Measurements from ENCODE around the gene PPM1N.

Gene PPM1N

GRCh38 chr19:45492137-45492626 is 6.1 kb upstream of the PPM1N start:
- no peak for DNase-seq (ENCODE audit: low read depth, low spot score)

DNA sequence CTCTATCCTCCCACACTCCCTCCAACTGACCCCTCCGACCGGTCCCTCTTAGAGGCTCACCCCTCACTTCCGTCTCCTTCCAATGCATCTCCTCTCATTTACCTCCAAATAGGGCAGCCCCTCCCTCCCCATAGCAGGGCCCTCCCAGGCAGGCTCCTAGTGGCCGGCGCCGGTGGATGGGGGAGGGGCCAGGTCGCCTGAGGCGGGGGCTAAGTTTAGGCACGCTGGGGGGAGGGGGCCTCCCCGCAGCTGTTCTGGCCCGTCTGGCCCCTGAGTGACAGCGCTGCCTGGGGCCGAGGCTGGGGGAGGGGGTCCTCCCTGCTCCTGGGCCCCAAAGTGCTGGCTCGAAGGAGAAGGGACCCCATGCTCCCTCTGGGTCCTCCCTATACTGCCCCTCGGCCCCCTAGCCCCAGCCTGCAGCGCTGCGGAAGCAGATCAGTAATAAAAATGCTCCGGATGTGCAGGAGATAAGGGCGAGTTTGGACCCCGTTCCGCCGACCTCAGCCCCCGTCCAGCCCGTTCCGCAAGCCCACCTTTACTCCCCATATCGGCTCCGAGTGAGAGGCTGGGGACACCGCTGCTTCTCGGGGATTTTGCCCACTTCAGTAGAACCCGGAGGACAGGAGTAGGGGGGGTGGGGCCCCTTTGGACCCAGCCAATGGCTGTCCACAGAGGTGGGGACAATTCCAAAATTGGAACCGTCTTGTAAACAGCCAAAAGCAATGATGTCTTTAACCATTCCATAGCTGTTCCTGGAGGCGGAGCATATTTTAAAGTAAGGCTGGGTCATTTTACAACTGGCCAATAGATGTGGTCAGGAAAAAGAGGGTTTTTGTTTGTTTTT is 5.4 kb upstream of the PPM1N start:
- no peak for DNase-seq (ENCODE audit: low read depth, low spot score)

DNA sequence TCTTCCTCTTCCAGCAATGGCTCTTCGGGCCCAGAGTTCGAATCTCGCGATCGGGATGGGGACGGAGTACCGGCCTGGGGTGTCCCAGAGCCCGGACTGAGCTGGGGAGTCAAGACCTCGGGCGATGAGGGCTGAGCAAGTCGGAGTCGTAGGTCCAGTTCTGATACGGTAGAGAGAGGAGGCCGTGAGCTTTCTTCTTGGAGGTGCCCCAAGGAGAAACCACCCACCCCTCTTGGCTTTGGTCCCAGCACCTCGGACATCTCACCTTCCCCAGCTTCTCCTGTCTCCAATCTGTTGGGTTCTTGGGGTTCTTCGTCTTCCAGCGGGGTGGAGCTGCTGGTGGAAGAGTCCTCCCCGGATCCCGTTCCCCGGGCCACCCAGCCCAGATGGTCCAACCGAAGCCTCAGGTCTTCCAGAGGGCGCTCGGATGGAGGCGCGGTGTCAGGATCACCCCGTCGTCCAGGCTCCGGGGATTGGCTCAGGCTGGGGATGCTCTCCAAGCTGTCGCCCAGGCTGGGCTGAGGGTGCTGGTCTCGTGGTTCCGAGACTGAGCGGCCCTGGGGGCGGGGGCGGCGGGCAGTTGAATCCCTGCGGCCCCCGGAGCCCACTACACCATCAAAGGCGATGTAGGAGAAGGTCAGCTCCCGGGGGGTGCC is 3.9 kb upstream of the PPM1N start:
- no peak for DNase-seq (ENCODE audit: low read depth, low spot score)

DNA sequence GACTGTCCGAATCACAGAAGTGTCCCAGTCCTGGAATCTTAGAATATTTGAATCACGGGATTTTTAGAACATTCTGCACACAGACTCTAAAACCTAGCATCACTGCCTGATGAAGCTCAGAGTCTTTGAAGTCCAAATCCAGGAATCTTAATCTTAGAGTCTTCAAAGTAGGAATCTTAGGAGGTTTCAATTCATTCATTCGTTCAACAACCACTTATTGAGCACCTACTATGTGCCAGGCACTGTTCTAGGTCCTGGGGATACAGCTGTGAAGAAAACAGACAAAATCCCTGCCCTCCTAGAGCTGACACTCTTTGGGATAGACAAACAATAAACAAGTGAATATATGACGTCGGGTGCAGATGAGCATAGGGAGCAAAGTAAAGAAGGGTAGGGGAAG is 3.1 kb upstream of the PPM1N start:
- no peak for DNase-seq (ENCODE audit: low read depth, low spot score)

- no peak for DNase-seq (ENCODE audit: low read depth, low spot score)
Measured at GRCh38 chr19:45496349-45496953, 1.8 kb upstream of the PPM1N start.

GRCh38 chr19:45497791-45498190 is 452 bp upstream of the PPM1N start:
- DNase-seq (ENCODE audit: low read depth, low spot score): no peak

DNA sequence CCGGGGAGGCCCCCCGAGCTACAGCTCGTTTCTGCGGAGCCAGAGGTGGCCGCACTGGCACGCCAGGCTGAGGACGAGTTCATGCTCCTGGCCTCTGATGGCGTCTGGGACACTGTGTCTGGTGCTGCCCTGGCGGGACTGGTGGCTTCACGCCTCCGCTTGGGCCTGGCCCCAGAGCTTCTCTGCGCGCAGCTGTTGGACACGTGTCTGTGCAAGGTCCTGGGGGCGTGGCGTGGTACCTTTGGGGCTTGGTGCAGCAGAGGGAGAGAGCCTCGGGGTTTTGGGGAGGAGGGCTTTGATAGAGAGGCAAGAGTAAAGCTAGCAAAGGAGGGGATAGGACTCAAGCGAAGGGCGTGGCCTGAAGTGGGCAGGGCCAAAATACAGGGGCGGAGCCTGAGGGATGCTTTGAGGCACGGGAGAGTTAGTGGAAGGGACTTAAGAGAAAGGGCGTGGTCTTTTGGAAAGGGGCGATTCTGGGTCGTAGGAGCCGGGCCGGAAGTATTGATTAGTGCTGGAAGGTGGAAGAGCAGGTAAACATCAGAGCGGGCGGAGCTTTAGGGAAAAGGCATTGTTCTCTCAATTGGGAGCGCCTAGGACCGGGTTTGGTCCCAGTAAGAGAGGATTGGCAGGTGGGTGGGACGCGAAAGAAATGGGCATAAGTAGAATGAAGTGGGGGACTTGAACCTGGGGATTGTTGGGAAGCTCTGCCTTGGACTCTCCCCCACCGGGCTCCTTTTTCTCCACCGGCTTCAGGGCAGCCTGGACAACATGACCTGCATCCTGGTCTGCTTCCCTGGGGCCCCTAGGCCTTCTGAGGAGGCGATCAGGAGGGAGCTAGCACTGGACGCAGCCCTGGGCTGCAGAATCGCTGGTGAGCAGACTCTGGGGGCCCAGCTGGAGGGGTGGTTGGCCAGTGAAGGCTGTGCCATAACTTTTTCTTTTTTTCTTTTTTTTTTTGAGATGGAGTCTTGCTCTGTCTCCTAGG is 1.2 kb downstream of the PPM1N start:
- no peak for DNase-seq (ENCODE audit: low read depth, low spot score)

DNA sequence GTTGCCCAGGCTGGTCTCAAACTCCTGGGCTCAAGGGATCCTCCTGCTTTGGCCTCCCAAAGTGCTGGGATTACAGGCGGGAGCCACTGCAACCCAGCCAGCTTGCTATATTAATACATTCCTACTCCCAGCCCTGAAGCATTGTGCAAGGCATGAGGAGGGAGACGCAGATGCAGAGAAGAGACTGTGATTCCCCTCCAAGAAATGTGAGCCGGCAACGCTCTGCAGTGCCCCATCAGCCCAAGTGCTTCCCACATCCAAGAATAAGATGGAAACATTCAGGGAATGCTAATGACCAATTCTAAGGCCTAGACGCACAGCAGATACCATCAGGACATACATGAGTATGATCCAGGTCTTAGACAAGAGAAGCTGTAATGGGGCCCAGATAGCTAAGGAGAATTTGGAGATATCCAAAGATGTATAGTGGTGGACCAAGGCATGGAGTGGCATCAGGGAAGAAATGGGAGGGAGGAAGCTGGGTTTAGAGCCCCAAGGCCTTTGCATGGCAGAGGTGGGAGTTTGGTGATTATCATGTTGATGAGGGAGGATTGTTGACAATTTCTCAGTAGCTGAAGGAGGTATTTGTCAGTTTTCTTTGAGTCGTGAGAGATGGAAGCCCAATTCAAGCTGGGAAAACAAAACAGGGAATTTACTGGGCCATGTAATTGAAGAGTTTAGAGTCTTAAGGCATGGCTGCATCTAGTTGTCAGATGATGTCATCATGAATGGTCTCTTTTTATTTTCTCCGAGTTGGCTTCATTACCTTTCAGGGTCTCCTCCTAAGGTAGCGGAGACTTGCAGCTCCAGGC is 2.9 kb downstream of the PPM1N start:
- DNase-seq (ENCODE audit: low read depth, low spot score): no peak

DNA sequence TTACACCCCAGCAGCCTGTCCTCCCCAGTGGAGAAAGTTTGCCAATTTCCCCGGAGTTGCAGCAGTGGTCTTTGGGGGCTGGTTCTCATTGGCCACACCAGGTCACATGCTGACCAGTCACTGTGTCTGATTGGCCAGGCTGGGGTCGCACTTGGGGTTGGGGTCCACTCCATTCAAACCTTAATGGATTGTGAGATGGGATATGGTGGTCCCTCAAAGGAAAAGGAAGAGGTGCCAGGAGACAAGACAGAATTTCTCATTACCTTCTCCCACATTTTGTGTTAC is 3.4 kb downstream of the PPM1N start:
- DNase-seq (ENCODE audit: low read depth, low spot score): no peak

DNA sequence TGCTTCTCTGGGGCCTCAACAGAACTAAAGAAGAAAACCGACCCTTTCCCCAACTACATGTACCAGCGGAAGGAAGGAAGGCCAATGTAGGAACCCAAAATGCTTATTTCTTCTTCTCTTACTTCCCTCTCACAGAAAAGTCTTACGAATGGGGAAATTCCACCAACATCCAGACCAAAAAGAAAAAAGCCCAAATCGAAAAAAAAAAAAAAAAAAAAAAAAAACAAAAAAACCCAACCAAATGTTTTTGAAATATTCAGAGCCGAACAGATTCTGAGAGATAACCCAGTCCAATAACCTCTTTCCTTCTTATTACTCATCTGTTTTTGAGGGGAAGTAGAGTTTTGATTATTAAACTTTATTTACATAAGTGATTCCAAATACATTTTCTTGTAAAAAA is 3.9 kb downstream of the PPM1N start:
- no peak for DNase-seq (ENCODE audit: low read depth, low spot score)

DNA sequence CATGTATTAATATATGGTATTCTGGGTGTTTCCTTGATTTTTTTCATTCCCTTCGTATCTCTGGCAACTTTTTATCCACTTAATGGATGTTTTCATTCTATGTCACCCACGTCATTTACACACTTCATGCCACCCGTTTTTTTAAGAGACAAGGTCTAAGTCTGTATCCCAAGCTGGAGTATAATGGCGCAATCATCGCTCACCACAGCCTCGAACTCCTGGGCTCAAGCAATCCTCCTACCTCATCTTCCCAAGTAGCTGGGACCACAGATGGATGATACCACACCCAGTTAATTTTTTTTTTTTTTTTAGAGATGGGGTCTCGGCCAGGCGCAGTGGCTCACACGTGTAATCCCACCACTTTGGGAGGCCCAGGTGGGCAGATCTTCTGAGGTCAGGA is 5.7 kb downstream of the PPM1N start:
- no peak for DNase-seq (ENCODE audit: low read depth, low spot score)

DNA sequence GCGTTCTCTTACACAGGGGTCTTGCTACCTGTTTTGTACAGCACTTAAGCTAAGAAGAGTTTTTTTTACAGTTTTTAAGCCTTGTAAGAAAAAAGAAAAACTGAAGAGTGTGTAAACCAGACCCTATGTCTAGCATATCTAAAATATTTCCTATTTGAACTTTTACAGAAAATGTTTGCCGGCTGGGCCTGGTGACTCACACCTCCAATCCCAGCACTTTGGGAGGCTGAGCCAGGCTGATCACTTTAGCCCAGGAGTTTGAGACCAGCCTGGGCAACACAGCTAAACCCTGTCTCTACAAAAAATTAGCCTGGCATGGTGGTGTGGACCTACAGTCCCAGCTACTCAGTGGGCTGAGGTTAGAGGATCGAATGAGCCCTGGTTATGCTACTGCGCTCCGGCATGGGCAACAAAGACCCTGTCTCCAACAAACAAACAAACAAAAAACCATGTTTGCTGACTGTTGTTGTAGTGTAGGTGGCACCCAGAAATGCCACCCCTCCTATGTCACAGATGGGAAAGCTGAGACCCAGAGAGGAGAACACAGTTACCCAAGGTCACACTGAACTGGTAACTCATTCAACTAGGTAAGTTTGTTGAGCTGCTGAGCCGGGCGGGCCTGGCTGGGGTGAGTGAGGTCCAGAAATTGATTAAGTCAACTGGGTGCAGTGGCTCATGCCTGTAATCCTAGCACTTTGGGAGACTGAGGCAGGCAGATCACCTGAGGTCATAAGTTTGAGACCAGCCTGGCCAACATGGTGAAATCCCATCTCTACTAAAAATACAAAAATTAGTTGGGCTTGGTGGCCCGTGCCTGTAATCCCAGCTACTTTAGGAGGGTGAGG is 7.1 kb downstream of the PPM1N start:
- DNase-seq (ENCODE audit: low read depth, low spot score): no peak

DNA sequence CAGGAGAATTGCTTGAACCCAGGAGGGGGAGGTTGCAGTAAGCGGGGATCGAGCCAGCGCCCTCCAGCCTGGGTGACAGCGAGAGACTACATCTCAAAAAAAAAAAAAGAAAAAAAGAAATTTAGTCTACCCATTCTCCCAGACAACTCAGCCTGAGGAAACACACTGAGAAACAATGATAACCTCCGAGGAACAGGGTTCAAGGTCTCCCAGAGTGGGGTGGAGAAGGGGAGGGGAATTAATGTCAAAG is 7.7 kb downstream of the PPM1N start:
- no peak for DNase-seq (ENCODE audit: low read depth, low spot score)

- DNase-seq (ENCODE audit: low read depth, low spot score): no peak
Measured at GRCh38 chr19:45506246-45506988, 8.2 kb downstream of the PPM1N start.

DNA sequence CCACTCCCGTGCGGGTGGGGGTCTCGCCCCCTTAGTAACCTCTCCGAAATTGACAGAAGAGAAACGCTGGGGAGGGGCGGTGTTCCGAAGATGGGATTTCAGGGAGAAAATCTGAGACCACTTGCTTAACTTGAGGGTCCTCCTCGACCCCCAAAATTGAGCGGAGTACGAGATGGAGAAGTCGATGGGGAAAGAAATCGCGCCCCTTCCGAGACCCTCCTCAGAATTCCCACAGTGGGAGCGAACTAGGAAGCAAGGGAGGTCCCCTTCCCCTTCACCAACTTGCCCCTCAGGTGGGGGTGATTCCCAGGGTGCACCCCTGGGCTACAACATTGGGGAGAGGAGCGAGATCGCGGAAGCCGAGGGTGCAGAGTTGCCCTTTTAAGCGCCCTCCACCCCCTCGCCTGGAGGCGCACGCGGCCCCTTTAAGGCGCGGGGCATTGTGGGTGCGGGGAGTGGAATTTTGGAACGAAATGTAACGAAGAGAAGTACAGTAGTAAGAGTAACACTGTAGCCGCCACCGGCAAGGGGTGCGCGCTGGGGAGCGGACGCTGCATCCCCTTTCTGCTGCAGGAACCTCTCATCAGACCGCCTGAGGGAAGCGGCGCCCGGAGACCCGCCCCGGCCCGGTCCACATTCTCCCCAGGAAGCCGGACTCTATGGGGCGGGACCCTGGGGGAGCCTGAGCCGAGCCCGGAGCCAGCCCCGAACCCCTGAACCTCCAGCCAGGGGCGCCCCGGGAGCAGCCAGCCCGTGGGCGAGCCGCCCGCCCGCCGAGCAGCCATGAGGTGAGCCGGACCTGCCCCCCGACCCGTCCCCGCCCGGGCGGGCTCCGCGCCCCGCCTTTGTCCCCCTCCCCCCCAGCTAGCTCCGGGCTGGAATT is 9.0 kb downstream of the PPM1N start, which contains the start of gene VASP:
Gene VASP (plus strand): TSS at position 491 of the 883 bp plus-strand sequence. CDS start 293 bp downstream, at position 784.
- DNase-seq (ENCODE audit: low read depth, low spot score): no peak

DNA sequence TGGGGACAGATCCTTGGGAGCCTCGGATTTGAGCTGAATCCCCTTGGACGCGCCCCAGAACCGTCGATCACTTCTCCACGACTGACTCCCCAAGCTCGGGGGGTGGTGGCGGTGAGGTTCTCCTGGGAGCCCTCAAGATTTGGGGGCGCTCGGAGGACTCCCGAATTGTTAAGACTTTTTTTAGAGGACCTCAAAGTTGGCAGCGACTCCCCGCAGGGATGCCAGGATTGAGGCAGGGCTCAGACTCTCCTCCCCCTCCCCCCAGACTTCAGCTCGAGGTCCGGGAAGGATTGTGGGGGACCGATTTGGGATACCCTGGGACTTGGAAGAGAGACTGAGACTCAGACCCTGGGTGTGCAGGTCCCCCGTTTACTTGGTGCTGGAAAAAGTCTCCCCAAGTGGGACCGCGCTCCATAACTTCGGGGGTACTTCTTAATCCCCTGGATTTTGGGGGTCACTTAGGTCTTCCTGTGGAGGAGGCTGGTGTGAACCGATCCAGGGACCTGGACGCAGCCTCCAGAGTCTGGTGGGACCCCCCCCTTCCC is 9.7 kb downstream of the PPM1N start:
- DNase-seq (ENCODE audit: low read depth, low spot score): no peak

DNA sequence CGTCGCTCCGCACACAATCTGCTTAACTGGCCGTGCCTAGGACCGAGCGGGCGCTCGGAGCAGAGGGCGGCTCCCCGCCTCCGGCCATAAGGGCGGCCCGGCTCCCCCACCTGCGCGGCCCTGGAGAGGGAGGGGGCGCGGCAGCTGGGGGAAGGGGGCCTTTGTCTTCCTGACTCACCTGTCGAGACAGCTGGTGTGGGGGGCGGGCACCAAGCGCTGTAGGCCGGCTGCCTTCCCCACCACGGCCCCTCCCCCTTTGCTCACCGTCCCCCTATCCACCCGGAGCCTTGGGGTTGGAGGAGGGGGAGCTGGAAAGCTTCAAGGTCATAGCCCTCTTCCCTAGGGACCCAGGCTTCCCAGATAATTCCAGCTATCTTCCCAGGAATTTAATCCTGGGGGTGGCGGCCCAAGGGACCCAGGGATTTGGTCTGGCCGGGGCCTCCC is 10.2 kb downstream of the PPM1N start:
- DNase-seq (ENCODE audit: low read depth, low spot score): no peak

Measured in brain pericyte (primary cell).